CD14-positive monocyte (primary cell): Measurements from ENCODE around the gene AP2B1. TPM values are rescaled to one million over a fixed set of nuclear protein-coding genes. Genes with fewer than 3 reads are reported as not detected.
"Not testable (repeated sequence)": the region's sequence is repeated elsewhere in the genome, so short reads cannot be mapped to it uniquely, and the experiment has no call there.

Experiments used
- DNase-seq, 3 donors: peaks; one replicate each; pipeline ENCODE4 v3.0.0-alpha.2; 2011 to 2022
- H2AFZ ChIP-seq: 2 replicates; pipeline ENCODE4 v1.6.0; 2012; ENCODE audit warnings: mild to moderate bottlenecking, low read depth, low read length, inconsistent platforms; ENCODE audit not compliant: insufficient read depth, poor library complexity, severe bottlenecking
- H3K27ac ChIP-seq, 2 donors: 1 replicate in 1 of 2; 2 replicates in 1 of 2; pipeline ENCODE4 v1.5.1; 2012 to 2013; ENCODE audit warnings: low read length in 2 of 2, control low read depth in 1 of 2, inconsistent platforms in 1 of 2, low read depth in 1 of 2, mild to moderate bottlenecking in 1 of 2
- H3K27me3 ChIP-seq, 2 donors: one replicate each; pipeline versions ENCODE4 v1.6.0 to v1.6.1; 2011 to 2013; ENCODE audit warnings: low read length in 2 of 2; ENCODE audit not compliant: control insufficient read depth in 2 of 2, insufficient read depth in 2 of 2
- H3K36me3 ChIP-seq, 2 donors: replicated peaks in 1 of 2; 1 replicate in 1 of 2; 2 replicates in 1 of 2; pipeline versions ENCODE4 v1.5.1 to v1.6.1; 2012 to 2013; ENCODE audit warnings: low read length in 2 of 2, control low read depth in 1 of 2, inconsistent platforms in 1 of 2, mild to moderate bottlenecking in 1 of 2; ENCODE audit not compliant: insufficient read depth in 2 of 2, control insufficient read depth in 1 of 2
- H3K4me1 ChIP-seq, 2 donors: 1 replicate in 1 of 2; 2 replicates in 1 of 2; pipeline versions ENCODE4 v1.5.1 to v1.6.1; 2012 to 2013; ENCODE audit warnings: low read length in 2 of 2, control low read depth in 1 of 2, inconsistent platforms in 1 of 2, mild to moderate bottlenecking in 1 of 2, moderate library complexity in 1 of 2; ENCODE audit not compliant: insufficient read depth in 2 of 2, control insufficient read depth in 1 of 2
- H3K4me2 ChIP-seq: replicated peaks from 2 replicates; pipeline ENCODE3; 2012; ENCODE audit warnings: low read length, moderate library complexity, mild to moderate bottlenecking; ENCODE audit not compliant: poor library complexity, severe bottlenecking; ENCODE audit errors: extremely low read depth
- H3K4me3 ChIP-seq, 3 experiments: fragments of 200-600 bp in 1 of 3; sonication (generic) in 1 of 3; replicated peaks in 1 of 3; 1 replicate in 2 of 3; 2 replicates in 1 of 3; pipeline ENCODE4 v1.5.1; 2011 to 2013; ENCODE audit warnings: low read length in 3 of 3, mild to moderate bottlenecking in 3 of 3, control low read depth in 2 of 3, low read depth in 2 of 3, inconsistent platforms in 1 of 3, moderate library complexity in 1 of 3
- H3K79me2 ChIP-seq: 2 replicates; pipeline ENCODE4 v1.6.0; 2012; ENCODE audit warnings: mild to moderate bottlenecking, control low read depth, inconsistent platforms, low read length, moderate library complexity; ENCODE audit not compliant: insufficient read depth
- H3K9ac ChIP-seq: 2 replicates; pipeline ENCODE4 v1.6.0; 2017; ENCODE audit warnings: low read length, mild to moderate bottlenecking; ENCODE audit not compliant: insufficient read depth, poor library complexity, severe bottlenecking
- H3K9me3 ChIP-seq, 2 donors: replicated peaks in 1 of 2; 1 replicate in 1 of 2; 2 replicates in 1 of 2; pipeline versions ENCODE4 v1.5.1 to v1.6.1; 2012 to 2013; ENCODE audit warnings: low read length in 2 of 2, control low read depth in 1 of 2; ENCODE audit not compliant: control insufficient read depth in 1 of 2, insufficient read depth in 1 of 2
- H4K20me1 ChIP-seq: 2 replicates; pipeline ENCODE4 v1.6.0; 2012; ENCODE audit warnings: mild to moderate bottlenecking, low read length, control low read depth, moderate library complexity; ENCODE audit not compliant: insufficient read depth
- H3K27ac Mint-ChIP-seq, 7 donors: one replicate each; pipeline ENCODE4 v1.8.0; 2020; ENCODE audit warnings: mild to moderate bottlenecking in 7 of 7, mixed read lengths in 7 of 7, moderate library complexity in 6 of 7, inconsistent platforms in 2 of 7
- H3K27me3 Mint-ChIP-seq, 3 donors: one replicate each; pipeline ENCODE4 v1.8.0; 2021 to 2022; ENCODE audit warnings: low read depth in 3 of 3, mild to moderate bottlenecking in 3 of 3, mixed read lengths in 3 of 3, moderate library complexity in 3 of 3, inconsistent platforms in 1 of 3
- H3K36me3 Mint-ChIP-seq, 2 donors: one replicate each; pipeline ENCODE4 v1.8.0; 2020; ENCODE audit warnings: mixed read lengths in 2 of 2, inconsistent platforms in 1 of 2, mild to moderate bottlenecking in 1 of 2
- H3K4me1 Mint-ChIP-seq: one replicate; pipeline ENCODE4 v1.8.0; 2020; ENCODE audit warnings: mild to moderate bottlenecking, mixed read lengths
- H3K4me3 Mint-ChIP-seq, 2 donors: one replicate each; pipeline ENCODE4 v1.8.0; 2020; ENCODE audit warnings: mild to moderate bottlenecking in 2 of 2, mixed read lengths in 2 of 2, moderate library complexity in 1 of 2
- H3K9me3 Mint-ChIP-seq, 7 donors: one replicate each; pipeline ENCODE4 v1.8.0; 2020 to 2022; ENCODE audit warnings: mixed read lengths in 7 of 7, mild to moderate bottlenecking in 6 of 7, moderate library complexity in 6 of 7, inconsistent platforms in 2 of 7
- CTCF ChIP-seq: fragments of 200-600 bp; IDR thresholded peaks from one replicate; pipeline ENCODE4 v1.8.0; 2022; ENCODE audit warnings: antibody characterized with exemption, mild to moderate bottlenecking
- WGBS: methylation state at CpG from one replicate; pipeline ENCODE4 v1.1.5; 2013; ENCODE audit warnings: missing lambda C conversion rate; ENCODE audit not compliant: insufficient coverage; 5-methylcytosine and 5-hydroxymethylcytosine counted together
- intact Hi-C, 2 donors: fragments of 100-400 bp; cut with micrococcal nuclease; formaldehyde crosslinking; loops; one replicate each; pipeline versions ENCODE4 v1.15.0 to v1.15.1; 2023
- polyA plus RNA-seq, 3 donors: library from polyadenylated mRNA; depleted of rRNA in 1 of 3; unstranded in 2 of 3; stranded (reverse) in 1 of 3; fragments of 300-500 nt in 2 of 3; fragments of >200 nt in 1 of 3; fragmentation: Illumina TruSeq in 2 of 3; gene quantifications; 1 replicate in 2 of 3; 2 replicates in 1 of 3; pipeline ENCODE4 v1.2.3, GENCODE V29; 2012 to 2021

The AP2B1 gene
- polyA plus RNA-seq, 3 donors: 28.7 to 44.2 (median 29.4) TPM

DNA sequence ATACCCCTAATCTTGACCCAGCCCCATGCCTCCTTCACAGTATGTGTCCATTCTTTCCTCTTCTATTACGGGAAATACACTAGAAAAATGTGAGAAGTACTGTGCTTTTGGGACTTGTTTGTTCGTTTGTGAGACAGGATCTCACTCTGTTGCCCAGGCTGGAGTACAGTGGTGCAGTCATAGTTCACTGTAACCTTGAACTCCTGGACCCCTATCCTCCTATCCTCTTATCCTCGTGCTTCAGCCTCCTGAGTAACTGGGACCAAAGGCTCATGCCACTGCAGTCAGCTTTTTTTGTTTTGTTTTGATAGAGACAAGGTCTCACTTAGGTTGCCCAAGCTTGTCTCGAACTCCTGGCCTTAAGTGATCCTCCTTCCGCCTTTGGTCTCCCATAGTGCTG lies 114.4 kb downstream of the AP2B1 start:
- Histone ChIP-seq H3K4me3 (no peak overlapping the region), H2AFZ (no peak overlapping the region), H3K4me2 (no peak overlapping the region), H4K20me1 (peaks cover 4% of the 10 kb centered on the region), H3K9me3 (no peaks in the 10 kb centered on the region), H3K27me3 (no peaks in the 10 kb centered on the region), H3K27ac (no peak overlapping the region), H3K4me1 (no peaks in the 10 kb centered on the region), H3K36me3 (peaks cover 8 to 70% of the 10 kb centered on the region in 2 donors), H3K9ac (no peak overlapping the region), H3K79me2 (no peaks in the 10 kb centered on the region)
- no peak for TF ChIP-seq CTCF
- Mint-ChIP-seq H3K9me3 (peaks cover 0 to 7% (median 0%) of the 10 kb centered on the region in 7 donors), H3K36me3 (peaks cover 43 to 61% of the 10 kb centered on the region in 2 donors), H3K4me3 (no peak overlapping the region), H3K27me3 (no peaks in the 10 kb centered on the region), H3K4me1 (no peaks in the 10 kb centered on the region), H3K27ac (peak overlapping the region in 2 of 7 donors; percentile 42 to 63)
- intact Hi-C loops: no loop called here
- no peak for DNase-seq
- no CpG with 5 or more reads among the region's 5 CpGs for WGBS

DNA sequence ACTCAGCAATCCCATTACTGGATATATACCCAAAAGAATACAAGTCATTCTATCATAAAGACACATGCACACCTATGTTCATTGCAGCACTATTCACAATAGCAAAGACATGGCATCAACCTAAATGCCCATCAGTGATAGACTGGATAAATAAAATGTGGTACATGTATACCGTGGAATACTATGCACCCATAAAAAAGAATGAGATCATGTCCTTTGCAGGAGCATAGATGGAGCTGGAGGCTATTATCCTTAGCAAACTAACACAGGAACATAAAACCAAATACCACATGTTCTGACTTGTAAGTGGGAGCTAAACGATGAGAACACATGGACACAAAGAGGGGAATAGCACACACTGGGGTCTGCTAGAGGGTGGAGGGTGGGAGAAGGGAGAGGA lies 116.2 kb downstream of the AP2B1 start:
- H3K4me1 Mint-ChIP-seq, H4K20me1 ChIP-seq, H3K27me3 ChIP-seq, DNase-seq, H3K27me3 Mint-ChIP-seq, H3K4me1 ChIP-seq, H2AFZ ChIP-seq, H3K4me3 ChIP-seq, H3K27ac ChIP-seq, H3K79me2 ChIP-seq, H3K27ac Mint-ChIP-seq, H3K9me3 Mint-ChIP-seq, H3K9me3 ChIP-seq, intact Hi-C loops, H3K9ac ChIP-seq, H3K4me3 Mint-ChIP-seq, H3K4me2 ChIP-seq: not testable (repeated sequence)
- peaks cover 34 to 50% of the 10 kb centered on the region in 2 donors for H3K36me3 Mint-ChIP-seq
- no CpG with 5 or more reads among the region's 2 CpGs for WGBS
- H3K36me3 ChIP-seq: peaks cover 6 to 65% of the 10 kb centered on the region in 2 donors
